Upper lobe of right lung (tissue), 1 donor: ENCODE data around the gene PATL2. TPM values are rescaled to one million over a fixed set of nuclear protein-coding genes. Genes with fewer than 3 reads are reported as not detected.
"Not testable (repeated sequence)": the region's sequence is repeated elsewhere in the genome, so short reads cannot be mapped to it uniquely, and the experiment has no call there.

Experiments
- ATAC-seq: fragments of 200-7000 bp; cut with Tn5 transposase; one replicate; pipeline ENCODE4 v1.9.1; 2020; ENCODE audit warnings: mild to moderate bottlenecking, moderate library complexity
- DNase-seq: peaks from one replicate; pipeline ENCODE4 v3.0.0-alpha.2; 2020
- H3K27ac ChIP-seq: fragments of 200-600 bp; one replicate; pipeline ENCODE4 v1.8.0; 2022
- H3K27me3 ChIP-seq: fragments of 200-600 bp; one replicate; pipeline ENCODE4 v1.8.0; 2022; ENCODE audit warnings: mild to moderate bottlenecking
- H3K36me3 ChIP-seq: fragments of 200-600 bp; one replicate; pipeline ENCODE4 v1.8.0; 2022
- H3K4me1 ChIP-seq: fragments of 200-600 bp; one replicate; pipeline ENCODE4 v1.8.0; 2022
- H3K4me3 ChIP-seq: fragments of 200-600 bp; one replicate; pipeline ENCODE4 v1.8.0; 2022; ENCODE audit warnings: mild to moderate bottlenecking
- H3K9me3 ChIP-seq: fragments of 200-600 bp; one replicate; pipeline ENCODE4 v1.8.0; 2022
- CTCF ChIP-seq: fragments of 200-600 bp; IDR thresholded peaks from one replicate; pipeline ENCODE4 v1.8.0; 2022; ENCODE audit warnings: antibody characterized with exemption
- intact Hi-C: fragments of 100-400 bp; cut with DNase I; formaldehyde crosslinking; loops from one replicate; pipeline ENCODE4 v1.11.0; 2022
- total RNA-seq: library from RNA; stranded (reverse); fragmentation: NEBNext Ultra II Directional; extraction: Animal tissue kit (Norgen Biotek cat#: 25700); gene quantifications from one replicate; pipeline ENCODE4 v1.2.1, GENCODE V29; 2021
- donor health status: DM: no; HTN: yes; CAD: no; lungs with severe emphysema.

Gene PATL2
- total RNA-seq, 1 donor from 2014 or later = 3.7 TPM

- ATAC-seq = no peak
- intact Hi-C loops = no loop called here
Measured at GRCh38 chr15:44636976-44637375, 74.1 kb downstream of the PATL2 start.

GRCh38 chr15:44633603-44634002 is 77.5 kb downstream of the PATL2 start:
- intact Hi-C loops = no loop called here
- no peak for ATAC-seq
- H3K27ac ChIP-seq = no peak overlapping the region
- H3K4me3 ChIP-seq = no peak overlapping the region
- no peaks in the 10 kb centered on the region for H3K9me3 ChIP-seq
- DNase-seq = no peak
- no peaks in the 10 kb centered on the region for H3K27me3 ChIP-seq
- H3K36me3 ChIP-seq = peaks cover 87% of the 10 kb centered on the region
- H3K4me1 ChIP-seq = no peaks in the 10 kb centered on the region
- no peak for TF ChIP-seq CTCF

More at GRCh38 chr15:44636976-44637375, 74.1 kb downstream of the PATL2 start:
- H3K27ac ChIP-seq = no peak overlapping the region
- peaks cover 82% of the 10 kb centered on the region for H3K36me3 ChIP-seq
- no peak for TF ChIP-seq CTCF
- H3K9me3 ChIP-seq = no peaks in the 10 kb centered on the region
- H3K4me3 ChIP-seq = no peak overlapping the region
- no peaks in the 10 kb centered on the region for H3K4me1 ChIP-seq
- no peak for DNase-seq
- no peaks in the 10 kb centered on the region for H3K27me3 ChIP-seq

GRCh38 chr15:44625286-44625685 is 85.8 kb downstream of the PATL2 start:
- H3K27ac ChIP-seq, DNase-seq, H3K4me1 ChIP-seq, ATAC-seq, H3K27me3 ChIP-seq, H3K9me3 ChIP-seq, H3K4me3 ChIP-seq, intact Hi-C loops: not testable (repeated sequence)
- H3K36me3 ChIP-seq = peaks cover 98% of the 10 kb centered on the region

GRCh38 chr15:44623178-44623577 is 87.9 kb downstream of the PATL2 start:
- no peaks in the 10 kb centered on the region for H3K27me3 ChIP-seq
- TF ChIP-seq CTCF = no peak
- no peak overlapping the region for H3K27ac ChIP-seq
- no peak overlapping the region for H3K4me3 ChIP-seq
- DNase-seq = no peak
- H3K4me1 ChIP-seq = no peaks in the 10 kb centered on the region
- peaks cover 97% of the 10 kb centered on the region for H3K36me3 ChIP-seq
- no peaks in the 10 kb centered on the region for H3K9me3 ChIP-seq
- intact Hi-C loops = no loop called here
- no peak for ATAC-seq

GRCh38 chr15:44620081-44620480 is 91.0 kb downstream of the PATL2 start:
- H3K36me3 ChIP-seq = peaks cover 92% of the 10 kb centered on the region
- no peaks in the 10 kb centered on the region for H3K9me3 ChIP-seq
- no peak overlapping the region for H3K4me3 ChIP-seq
- DNase-seq = no peak
- no peaks in the 10 kb centered on the region for H3K4me1 ChIP-seq
- no peaks in the 10 kb centered on the region for H3K27me3 ChIP-seq
- intact Hi-C loops = no loop called here
- H3K27ac ChIP-seq = no peak overlapping the region
- ATAC-seq = no peak
- no peak for TF ChIP-seq CTCF

GRCh38 chr15:44616974-44617373 is 94.1 kb downstream of the PATL2 start:
- Histone ChIP-seq H3K4me1 (no peaks in the 10 kb centered on the region), H3K27me3 (no peaks in the 10 kb centered on the region), H3K4me3 (no peak overlapping the region), H3K27ac (no peak overlapping the region), H3K9me3 (no peaks in the 10 kb centered on the region), H3K36me3 (peaks cover 94% of the 10 kb centered on the region)
- DNase-seq (no peak), ATAC-seq (no peak)
- intact Hi-C loops = no loop called here
- TF ChIP-seq CTCF = no peak

Other genes starting within 250 kb of the PATL2 start
- gene EIF3J, start 174.2 kb downstream of the PATL2 start, total RNA-seq = 52.9 TPM
- 97.6 TPM for gene SPG11, start 47.7 kb downstream of the PATL2 start, total RNA-seq
- 4,033 TPM for gene B2M, start 194 bp upstream of the PATL2 start, total RNA-seq
- 25.4 TPM for gene TRIM69, start 25.2 kb upstream of the PATL2 start, total RNA-seq
- not detected for gene TERB2, start 245.4 kb upstream of the PATL2 start, total RNA-seq